Esophagus squamous epithelium (tissue), 5 donors: ENCODE measurements around the gene CEACAM1. TPM values are rescaled to one million over a fixed set of nuclear protein-coding genes. Genes with fewer than 3 reads are reported as not detected.

ENCODE experiments used
- DNase-seq: peaks from one replicate; lab custom pipeline; 2025; lab: John Stamatoyannopoulos, UW
- H3K27ac ChIP-seq, 4 donors: fragments of 200-600 bp; sonication (generic); one replicate each; pipeline ENCODE4 v1.5.1; 2016 to 2019; ENCODE audit warnings: mild to moderate bottlenecking in 1 of 4
- H3K27me3 ChIP-seq, 4 donors: fragments of 200-600 bp; sonication (generic); 1 replicate in 3 of 4; 2 replicates in 1 of 4; pipeline versions ENCODE4 v1.5.1 to v1.6.0; 2017 to 2021; ENCODE audit warnings: antibody characterized with exemption in 1 of 4
- H3K36me3 ChIP-seq, 3 donors: fragments of 200-600 bp; sonication (generic); one replicate each; pipeline ENCODE4 v1.5.1; 2016 to 2019
- H3K4me1 ChIP-seq, 3 donors: fragments of 200-600 bp; sonication (generic); one replicate each; pipeline ENCODE4 v1.5.1; 2017 to 2019
- H3K4me3 ChIP-seq, 4 donors: fragments of 200-600 bp; sonication (generic); 1 replicate in 3 of 4; 2 replicates in 1 of 4; pipeline ENCODE4 v1.5.1; 2016 to 2019; ENCODE audit warnings: mild to moderate bottlenecking in 2 of 4, moderate library complexity in 1 of 4
- H3K9me3 ChIP-seq, 3 donors: fragments of 200-600 bp; sonication (generic); one replicate each; pipeline ENCODE4 v1.5.1; 2016 to 2019
- POLR2A ChIP-seq, 4 donors: fragments of 450-650 bp; IDR thresholded peaks; one replicate each; pipeline ENCODE4 v1.6.1; 2017; ENCODE audit warnings: antibody characterized with exemption in 4 of 4, mild to moderate bottlenecking in 4 of 4, moderate library complexity in 3 of 4
- WGBS, 2 donors: methylation state at CpG; one replicate each; pipeline ENCODE4 v1.1.5; 2018; 5-methylcytosine and 5-hydroxymethylcytosine counted together
- intact Hi-C: fragments of 100-400 bp; cut with DNase I; formaldehyde crosslinking; loops from one replicate; pipeline ENCODE4 v1.15.0; 2022
- total RNA-seq, 4 donors: library from RNA; depleted of rRNA; stranded (reverse); fragments of >200 nt; gene quantifications; one replicate each; pipeline ENCODE4 v1.1.0, GENCODE V29; 2016
- TF ChIP-seq, protein P1 (sequence below), 6 experiments: fragments of 450-650 bp in 4 of 6; fragments of 200-600 bp in 2 of 6; sonication (generic) in 2 of 6; IDR thresholded peaks; one replicate each; pipeline ENCODE4 v1.5.1; 2016 to 2019; ENCODE audit warnings: antibody characterized with exemption in 6 of 6, mild to moderate bottlenecking in 4 of 6, moderate library complexity in 4 of 6
- donor health status: DM: yes; HTN: yes; CAD: no.

Gene CEACAM1
- total RNA-seq, 4 donors from 2014 or later = 34.7 to 135 (median 67.3) TPM

DNA sequence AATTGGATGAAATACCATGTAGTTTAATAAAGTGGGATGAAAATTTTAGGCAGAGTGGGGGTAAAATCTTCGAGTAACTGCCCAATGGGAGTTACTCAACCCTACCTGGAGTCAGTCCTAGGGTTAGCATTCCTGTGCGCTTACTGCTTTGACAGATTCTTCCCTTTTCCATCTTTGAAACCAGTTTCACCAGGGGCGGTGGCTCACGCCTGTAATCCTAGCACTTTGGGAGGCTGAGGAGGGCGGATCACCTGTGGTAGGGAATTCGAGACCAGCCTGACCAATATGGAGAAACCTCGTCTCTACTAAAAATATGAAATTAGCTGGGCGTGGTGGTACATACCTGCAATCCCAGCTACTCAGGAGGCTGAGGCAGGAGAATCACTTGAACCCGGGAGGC lies 48.5 kb downstream of the CEACAM1 start:
- intact Hi-C loops = no loop called here
- Histone ChIP-seq H3K27me3 (no peaks in the 10 kb centered on the region), H3K4me1 (peaks cover 0 to 6% (median 0%) of the 10 kb centered on the region in 3 donors), H3K9me3 (no peaks in the 10 kb centered on the region), H3K27ac (no peak overlapping the region), H3K36me3 (no peaks in the 10 kb centered on the region), H3K4me3 (no peak overlapping the region)
- no peak for DNase-seq
- 80 to 88% methylated on average over 4 to 6 of the region's 9 CpGs for WGBS, 2 donors
- TF ChIP-seq POLR2A (IDR thresholded peaks at IDR 0.05) = no peak
- TF ChIP-seq, protein P1, sequence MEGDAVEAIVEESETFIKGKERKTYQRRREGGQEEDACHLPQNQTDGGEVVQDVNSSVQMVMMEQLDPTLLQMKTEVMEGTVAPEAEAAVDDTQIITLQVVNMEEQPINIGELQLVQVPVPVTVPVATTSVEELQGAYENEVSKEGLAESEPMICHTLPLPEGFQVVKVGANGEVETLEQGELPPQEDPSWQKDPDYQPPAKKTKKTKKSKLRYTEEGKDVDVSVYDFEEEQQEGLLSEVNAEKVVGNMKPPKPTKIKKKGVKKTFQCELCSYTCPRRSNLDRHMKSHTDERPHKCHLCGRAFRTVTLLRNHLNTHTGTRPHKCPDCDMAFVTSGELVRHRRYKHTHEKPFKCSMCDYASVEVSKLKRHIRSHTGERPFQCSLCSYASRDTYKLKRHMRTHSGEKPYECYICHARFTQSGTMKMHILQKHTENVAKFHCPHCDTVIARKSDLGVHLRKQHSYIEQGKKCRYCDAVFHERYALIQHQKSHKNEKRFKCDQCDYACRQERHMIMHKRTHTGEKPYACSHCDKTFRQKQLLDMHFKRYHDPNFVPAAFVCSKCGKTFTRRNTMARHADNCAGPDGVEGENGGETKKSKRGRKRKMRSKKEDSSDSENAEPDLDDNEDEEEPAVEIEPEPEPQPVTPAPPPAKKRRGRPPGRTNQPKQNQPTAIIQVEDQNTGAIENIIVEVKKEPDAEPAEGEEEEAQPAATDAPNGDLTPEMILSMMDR (IDR thresholded peaks at IDR 0.05) = no peak

DNA sequence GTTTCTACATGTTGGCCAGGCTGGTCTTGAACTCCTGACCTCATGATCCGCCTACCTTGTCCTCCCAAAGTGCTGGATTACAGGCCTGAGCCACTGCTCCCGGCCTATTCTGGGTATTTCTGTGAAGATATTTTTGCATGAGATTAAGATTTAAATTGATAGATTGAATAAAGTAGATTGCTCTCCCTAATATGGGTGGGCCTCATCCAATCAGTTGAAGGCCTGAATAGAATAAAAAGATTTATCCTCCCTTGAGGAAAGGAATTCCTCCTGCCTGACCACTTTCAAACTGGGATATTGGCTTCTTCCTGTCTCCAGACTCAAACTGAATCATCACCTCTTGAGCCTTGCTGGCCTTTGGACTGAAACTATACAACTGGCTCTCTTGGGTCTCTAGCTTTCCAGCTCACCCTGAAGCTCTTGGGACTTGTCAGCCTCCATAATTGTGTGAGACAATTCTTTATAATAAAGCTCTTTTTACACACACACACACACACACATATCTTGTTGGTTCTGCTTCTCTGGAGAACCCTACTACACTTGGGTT lies 49.4 kb downstream of the CEACAM1 start:
- no peak for TF ChIP-seq POLR2A (IDR thresholded peaks at IDR 0.05)
- TF ChIP-seq, protein P1 (IDR thresholded peaks at IDR 0.05) = no peak

DNA sequence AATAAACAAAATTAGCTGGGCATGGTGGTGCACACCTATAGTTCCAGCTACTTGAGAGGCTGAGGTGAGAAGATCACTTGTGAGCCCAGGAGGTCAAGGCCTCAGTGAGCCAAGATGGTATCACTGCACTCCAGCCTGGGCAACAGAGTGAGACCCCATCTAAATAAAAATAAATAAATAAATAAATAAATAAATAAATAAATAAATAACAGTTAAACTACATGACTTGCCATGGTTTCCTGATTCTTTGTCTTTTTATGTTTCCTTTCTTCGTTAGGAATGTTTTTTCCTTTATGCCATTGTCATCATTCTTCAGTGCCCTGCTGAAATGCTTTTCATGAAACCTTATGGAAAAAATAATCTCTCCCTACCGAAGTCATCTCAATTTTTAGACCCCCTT lies 50.3 kb downstream of the CEACAM1 start:
- intact Hi-C loops = no loop called here

More for the DNA sequence above, 49.4 kb downstream of the CEACAM1 start:
- intact Hi-C loops = no loop called here
- Histone ChIP-seq H3K27ac (no peak overlapping the region), H3K4me3 (no peak overlapping the region), H3K9me3 (no peaks in the 10 kb centered on the region), H3K36me3 (no peaks in the 10 kb centered on the region), H3K4me1 (peaks cover 0 to 6% (median 0%) of the 10 kb centered on the region in 3 donors), H3K27me3 (no peaks in the 10 kb centered on the region)
- DNase-seq = no peak
- 90 to 100% methylated on average over 2 of the region's 2 CpGs for WGBS, 2 donors

DNA sequence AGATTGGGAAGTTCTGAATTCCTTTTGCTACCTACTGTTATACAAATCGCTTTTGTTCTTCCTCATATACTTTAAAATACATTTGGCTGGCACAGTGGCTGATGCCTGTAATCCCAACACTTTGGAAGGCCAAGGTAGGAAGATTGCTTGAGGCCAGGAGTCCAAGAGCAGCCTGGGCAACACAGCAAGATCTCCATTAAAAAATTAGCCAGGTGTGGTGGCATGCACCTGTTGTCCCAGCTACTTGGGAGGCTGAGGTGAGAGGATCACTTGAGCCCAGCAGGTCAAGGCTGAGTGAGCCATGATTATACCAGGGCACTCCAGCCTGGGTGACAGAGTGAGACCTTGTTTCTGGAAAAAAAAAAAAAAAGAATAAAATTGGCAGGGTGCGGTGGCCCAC lies 51.2 kb downstream of the CEACAM1 start:
- Histone ChIP-seq H3K36me3 (no peaks in the 10 kb centered on the region), H3K4me1 (peaks cover 0 to 17% (median 0%) of the 10 kb centered on the region in 3 donors), H3K27me3 (no peaks in the 10 kb centered on the region), H3K9me3 (no peaks in the 10 kb centered on the region), H3K27ac (no peak overlapping the region), H3K4me3 (no peak overlapping the region)
- no peak for DNase-seq
- intact Hi-C loops = no loop called here
- TF ChIP-seq, protein P1 (IDR thresholded peaks at IDR 0.05) = no peak
- TF ChIP-seq POLR2A (IDR thresholded peaks at IDR 0.05) = no peak
- WGBS, 2 donors = 91 to 94% methylated on average over 2 of the region's 2 CpGs

More for the DNA sequence above, 50.3 kb downstream of the CEACAM1 start:
- Histone ChIP-seq H3K27me3 (no peaks in the 10 kb centered on the region), H3K4me1 (peaks cover 0 to 8% (median 0%) of the 10 kb centered on the region in 3 donors), H3K27ac (no peak overlapping the region), H3K9me3 (no peaks in the 10 kb centered on the region), H3K36me3 (no peaks in the 10 kb centered on the region), H3K4me3 (no peak overlapping the region)
- no peak for DNase-seq
- WGBS, 2 donors = 90 to 96% methylated on average over 2 of the region's 2 CpGs
- TF ChIP-seq, protein P1 (IDR thresholded peaks at IDR 0.05) = no peak
- no peak for TF ChIP-seq POLR2A (IDR thresholded peaks at IDR 0.05)

DNA sequence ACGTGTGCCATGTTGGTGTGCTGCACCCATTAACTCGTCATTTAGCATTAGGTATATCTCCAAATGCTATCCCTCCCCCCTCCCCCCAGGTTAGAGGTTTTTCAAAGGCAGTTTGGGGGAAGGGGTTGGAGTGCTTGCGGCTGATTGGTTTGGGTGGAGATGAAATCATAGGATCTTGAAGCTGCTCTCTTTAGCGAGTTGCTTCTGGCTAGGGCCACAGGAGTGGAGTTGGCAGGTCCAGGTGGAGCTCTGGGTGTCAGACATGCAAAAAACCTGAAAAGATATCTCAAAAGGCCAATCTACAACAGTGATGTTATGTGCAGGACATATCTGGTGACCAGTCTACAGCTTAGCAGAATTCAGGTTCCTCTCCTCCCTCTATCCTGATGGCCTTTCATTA lies 52.9 kb downstream of the CEACAM1 start:
- DNase-seq = no peak
- H3K27ac ChIP-seq = no peak overlapping the region
- WGBS, 2 donors = 77 to 87% methylated on average over 3 to 4 of the region's 4 CpGs
- no peaks in the 10 kb centered on the region for H3K36me3 ChIP-seq
- no peak for TF ChIP-seq POLR2A (IDR thresholded peaks at IDR 0.05)
- TF ChIP-seq, protein P1 (IDR thresholded peaks at IDR 0.05) = no peak
- no peaks in the 10 kb centered on the region for H3K27me3 ChIP-seq
- intact Hi-C loops = no loop called here
- no peak overlapping the region for H3K4me3 ChIP-seq
- H3K9me3 ChIP-seq = no peaks in the 10 kb centered on the region
- H3K4me1 ChIP-seq = peaks cover 0 to 27% (median 0%) of the 10 kb centered on the region in 3 donors
